SK-N-SH (cell line): ENCODE data around the gene CAP2. TPM values are rescaled to one million over a fixed set of nuclear protein-coding genes. Genes with fewer than 3 reads are reported as not detected.

Experiments
- CTCF ChIA-PET: fragments of 300-600, 350-600 bp; formaldehyde crosslinking; extraction: SDS; loops from one replicate; lab custom pipeline; 2021; lab: Yijun Ruan, JAX
- POLR2A ChIA-PET: fragments of 350-600 bp; sonication (Branson Sonifier 250); formaldehyde crosslinking; extraction: SDS; loops from one replicate; lab custom pipeline; 2020; ENCODE audit warnings: antibody characterized with exemption, inconsistent platforms; lab: Yijun Ruan, JAX
- DNase-seq: peaks from one replicate; pipeline ENCODE4 v3.0.0; 2012
- H2AFZ ChIP-seq: fragments of 200-600 bp; sonication (generic); 2 replicates; pipeline ENCODE4 v1.8.1; 2016; ENCODE audit warnings: antibody characterized with exemption, mild to moderate bottlenecking, low read depth
- H3F3A ChIP-seq: fragments of 200-600 bp; sonication (generic); replicated peaks from 2 replicates; pipeline ENCODE3; 2016; ENCODE audit warnings: antibody characterized with exemption, mild to moderate bottlenecking; ENCODE audit not compliant: insufficient read depth
- H3K27ac ChIP-seq, 2 experiments: fragments of 200-500 bp in 1 of 2; fragments of 200-600 bp in 1 of 2; sonication (Bioruptor generic) in 1 of 2; sonication (generic), shearing (Covaris generic) in 1 of 2; 2 replicates each; pipeline versions ENCODE4 v1.5.1 to v1.6.1; 2014 to 2016; ENCODE audit warnings: low read depth in 2 of 2, inconsistent platforms in 1 of 2, low read length in 1 of 2, mild to moderate bottlenecking in 1 of 2, mixed read lengths in 1 of 2
- H3K27me3 ChIP-seq: fragments of 200-600 bp; sonication (generic), shearing (Covaris generic); 2 replicates; pipeline ENCODE4 v1.6.1; 2016; ENCODE audit warnings: mixed run types; ENCODE audit not compliant: insufficient read depth
- H3K36me3 ChIP-seq, 2 experiments: fragments of 200-500 bp in 1 of 2; fragments of 200-600 bp in 1 of 2; sonication (Bioruptor generic) in 1 of 2; sonication (generic) in 1 of 2; replicated peaks in 1 of 2; 2 replicates each; pipeline versions ENCODE3 to v1.5.1; 2014 to 2016; ENCODE audit warnings: low read length in 1 of 2, mild to moderate bottlenecking in 1 of 2; ENCODE audit not compliant: insufficient read depth in 2 of 2, control insufficient read depth in 1 of 2
- H3K4me1 ChIP-seq, 2 experiments: fragments of 200-500 bp in 1 of 2; fragments of 200-600 bp in 1 of 2; sonication (Bioruptor generic) in 1 of 2; sonication (generic), shearing (Covaris generic) in 1 of 2; 2 replicates each; pipeline versions ENCODE4 v1.5.1 to v1.6.1; 2014 to 2016; ENCODE audit warnings: low read depth in 1 of 2, low read length in 1 of 2, mixed run types in 1 of 2; ENCODE audit not compliant: insufficient read depth in 2 of 2, control insufficient read depth in 1 of 2
- H3K4me2 ChIP-seq: fragments of 200-600 bp; sonication (generic), shearing (Covaris generic); 2 replicates; pipeline ENCODE4 v1.6.1; 2017; ENCODE audit warnings: mixed run types
- H3K4me3 ChIP-seq, 2 experiments: fragments of 200-500 bp in 1 of 2; fragments of 200-600 bp in 1 of 2; sonication (Bioruptor generic) in 1 of 2; sonication (generic), shearing (Covaris generic) in 1 of 2; 2 replicates each; pipeline versions ENCODE4 v1.5.1 to v1.8.1; 2014 to 2016; ENCODE audit warnings: low read depth in 2 of 2, inconsistent platforms in 1 of 2, low read length in 1 of 2, mild to moderate bottlenecking in 1 of 2, mixed read lengths in 1 of 2, moderate library complexity in 1 of 2
- H3K79me2 ChIP-seq: fragments of 200-600 bp; sonication (generic); 2 replicates; pipeline ENCODE4 v1.8.1; 2017; ENCODE audit warnings: mild to moderate bottlenecking; ENCODE audit not compliant: insufficient read depth
- H3K9ac ChIP-seq: fragments of 200-600 bp; sonication (generic); 2 replicates; pipeline ENCODE4 v1.6.1; 2017; ENCODE audit warnings: mixed run types
- H3K9me2 ChIP-seq: fragments of 200-600 bp; sonication (generic); 2 replicates; pipeline ENCODE4 v1.6.1; 2017; ENCODE audit warnings: mixed run types
- H3K9me3 ChIP-seq: fragments of 200-600 bp; sonication (generic); 2 replicates; pipeline ENCODE4 v1.6.1; 2017; ENCODE audit warnings: mixed run types, mild to moderate bottlenecking, moderate library complexity
- H4K20me1 ChIP-seq: fragments of 200-600 bp; sonication (generic); 2 replicates; pipeline ENCODE4 v1.6.1; 2017; ENCODE audit warnings: mild to moderate bottlenecking, mixed run types; ENCODE audit not compliant: insufficient read depth
- CHD2 ChIP-seq: fragments of 150-350 bp; IDR thresholded peaks from 2 replicates; pipeline ENCODE4 v1.6.1; 2018; ENCODE audit warnings: low read length; ENCODE audit not compliant: partially characterized antibody
- EP300 ChIP-seq, 2 experiments: IDR thresholded peaks; 2 replicates each; pipeline versions ENCODE4 v1.4.0 to v1.6.1; 2012; ENCODE audit warnings: borderline replicate concordance in 1 of 2, low read depth in 1 of 2, low read length in 1 of 2
- IRF3 ChIP-seq: fragments of 150-350 bp; IDR thresholded peaks from 2 replicates; pipeline ENCODE4 v1.6.1; 2016; ENCODE audit warnings: mild to moderate bottlenecking, low read depth, low read length
- MEF2A ChIP-seq: IDR thresholded peaks from 2 replicates; pipeline ENCODE4 v1.4.0; 2012; ENCODE audit warnings: low read depth, borderline replicate concordance
- MXI1 ChIP-seq: IDR thresholded peaks from 2 replicates; pipeline ENCODE4 v1.6.1; 2012; ENCODE audit warnings: mild to moderate bottlenecking, low read depth, low read length, improper control_type of control experiment
- PBX3 ChIP-seq: IDR thresholded peaks from 2 replicates; pipeline ENCODE4; 2012
- POLR2AphosphoS5 ChIP-seq: IDR thresholded peaks from 2 replicates; pipeline ENCODE4 v1.6.1; 2012; ENCODE audit warnings: low read depth, low read length
- RCOR1 ChIP-seq: fragments of 150-350 bp; IDR thresholded peaks from 2 replicates; pipeline ENCODE4 v1.6.1; 2017; ENCODE audit warnings: antibody characterized with exemption, low read length
- REST ChIP-seq: IDR thresholded peaks from 2 replicates; pipeline ENCODE4 v1.6.1; 2012; ENCODE audit warnings: mild to moderate bottlenecking, low read depth, low read length, moderate library complexity
- RFX5 ChIP-seq: IDR thresholded peaks from 2 replicates; pipeline ENCODE4 v1.6.1; 2012; ENCODE audit warnings: mild to moderate bottlenecking, improper control_type of control experiment, low read length
- TAF1 ChIP-seq: IDR thresholded peaks from 2 replicates; pipeline ENCODE4 v1.6.1; 2012; ENCODE audit warnings: low read depth, mild to moderate bottlenecking, low read length, moderate library complexity, borderline replicate concordance
- TCF12 ChIP-seq: IDR thresholded peaks from 2 replicates; pipeline ENCODE4 v1.4.0; 2012
- TEAD4 ChIP-seq: IDR thresholded peaks from 2 replicates; pipeline ENCODE4 v1.4.0; 2012; ENCODE audit warnings: mild to moderate bottlenecking, borderline replicate concordance; ENCODE audit not compliant: insufficient read depth
- WGBS: methylation state at CpG from one replicate; pipeline ENCODE4 v1.1.6; 2017; ENCODE audit warnings: low lambda C conversion rate; 5-methylcytosine and 5-hydroxymethylcytosine counted together
- polyA plus RNA-seq, 3 experiments: library from polyadenylated mRNA; depleted of rRNA; stranded (reverse); fragments of >200 nt; gene quantifications; 2 replicates each; pipeline ENCODE4 v1.2.3, GENCODE V29; 2012

Gene CAP2
- polyA plus RNA-seq, 1 of the 3 experiments (the other 2 are of a cell fraction), result 8.5 TPM

- TF ChIP-seq EP300 (IDR thresholded peaks at IDR 0.05; ENCODE audit: borderline replicate concordance in 1 of 2, low read depth in 1 of 2, low read length in 1 of 2) (no peak), TAF1 (no peak), MXI1 (no peak), IRF3 (no peak), MEF2A (no peak), TCF12 (no peak), POLR2AphosphoS5 (no peak), RFX5 (no peak), RCOR1 (no peak), CHD2 (no peak), PBX3 (no peak), TEAD4 (no peak), REST (no peak)
- ChIA-PET CTCF (interaction anchor here (1.2 kb wide), 1 partner anchor 424 kb away, joined by 4 read pairs; no protein-coding TSS in a partner anchor), POLR2A (no interaction called here)
- no peaks in the 10 kb centered on the region for H3F3A ChIP-seq
- H3K4me1 ChIP-seq, result no peaks in the 10 kb centered on the region
- no peaks in the 10 kb centered on the region for H3K79me2 ChIP-seq
- H2AFZ ChIP-seq, result no peak overlapping the region
- DNase-seq, result no peak
- H3K9me2 ChIP-seq, result no peaks in the 10 kb centered on the region
- no peaks in the 10 kb centered on the region for H3K36me3 ChIP-seq
- WGBS, result 100% methylated on average over 1 of the region's 1 CpG
- no peak overlapping the region for H3K27ac ChIP-seq
- no peak overlapping the region for H3K4me2 ChIP-seq
- H4K20me1 ChIP-seq, result no peaks in the 10 kb centered on the region
- H3K27me3 ChIP-seq, result no peaks in the 10 kb centered on the region
- H3K9me3 ChIP-seq, result no peaks in the 10 kb centered on the region
- no peak overlapping the region for H3K4me3 ChIP-seq
- H3K9ac ChIP-seq, result no peak overlapping the region
Observed at GRCh38 chr6:17591287-17591686, 197.9 kb downstream of the CAP2 start.
